Endothelial cell of hepatic sinusoid (primary cell): ENCODE results near the gene TMEM9.

Experiments used
- in situ Hi-C: cut with HindIII; loops from 2 replicates; pipeline ENCODE4 v1.10.0; 2017; ENCODE audit warnings: low sequenced_read_pairs

The TMEM9 gene

GRCh38 chr1:201154389-201155165 lies at the start of gene TMEM9:
Gene TMEM9 (minus strand): TSS chr1:201154474. CDS start chr1:201153923, 551 bp downstream.
- in situ Hi-C loops = loop anchor here (5.0 kb wide), 3 partner anchors 37 to 73 kb away; no protein-coding TSS in a partner anchor

- in situ Hi-C loops = loop anchor here (5.0 kb wide), 1 partner anchor 41 kb away; no protein-coding TSS in a partner anchor
Observed at GRCh38 chr1:201198598-201198997, 44.3 kb upstream of the TMEM9 start.

DNA sequence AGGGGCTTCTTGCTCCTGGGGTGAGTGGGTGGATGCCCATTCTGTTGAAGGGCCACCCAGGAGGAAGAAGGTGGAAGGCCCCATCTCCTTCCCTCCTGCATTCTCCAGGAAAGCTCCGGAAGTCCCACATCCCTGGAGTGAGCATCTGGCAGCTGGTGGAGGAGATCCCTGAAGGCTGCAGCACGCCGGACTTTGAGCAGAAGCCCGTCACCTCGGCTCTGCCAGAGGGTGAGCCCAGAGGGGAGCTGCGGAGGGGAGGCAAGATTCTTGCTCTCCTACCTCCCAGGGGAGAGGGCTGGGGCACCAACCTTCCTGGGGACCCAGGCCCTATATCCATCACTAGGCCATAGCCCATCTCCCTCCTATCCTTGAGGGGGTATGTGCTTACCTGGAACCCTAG lies 39.8 kb upstream of the TMEM9 start:
- in situ Hi-C loops = no loop called here

- in situ Hi-C loops = no loop called here
Observed at GRCh38 chr1:201192261-201192788, 38.1 kb upstream of the TMEM9 start.

GRCh38 chr1:201191653-201192260 lies 37.5 kb upstream of the TMEM9 start:
- in situ Hi-C loops = no loop called here

GRCh38 chr1:201190624-201191051 lies 36.4 kb upstream of the TMEM9 start, which contains the start of gene IGFN1:
Gene IGFN1 (plus strand): TSS chr1:201190824. CDS start chr1:201193294, 2,470 bp downstream.
- in situ Hi-C loops = no loop called here

- in situ Hi-C loops = no loop called here
Observed at GRCh38 chr1:201190005-201190404, 35.7 kb upstream of the TMEM9 start.

DNA sequence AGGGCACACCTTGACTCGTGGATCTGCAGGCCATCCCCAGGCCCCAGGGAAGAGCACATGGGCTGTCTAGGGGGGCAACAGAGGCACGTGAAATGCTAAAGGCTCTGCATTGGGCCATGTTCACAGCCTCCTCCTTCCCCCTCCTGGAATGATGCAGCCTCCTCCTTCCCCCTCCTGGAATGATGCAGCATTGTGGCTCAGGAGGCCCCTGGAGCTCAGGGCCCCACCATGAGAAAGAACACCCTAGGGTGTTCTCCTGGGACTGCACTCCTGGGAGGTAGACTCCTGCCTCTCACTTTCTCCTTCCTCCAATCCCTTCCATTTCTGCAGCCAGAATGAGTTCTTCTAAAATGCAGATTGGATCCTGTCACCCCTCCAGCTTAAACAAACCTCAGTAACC lies 34.8 kb upstream of the TMEM9 start:
- in situ Hi-C loops = no loop called here

DNA sequence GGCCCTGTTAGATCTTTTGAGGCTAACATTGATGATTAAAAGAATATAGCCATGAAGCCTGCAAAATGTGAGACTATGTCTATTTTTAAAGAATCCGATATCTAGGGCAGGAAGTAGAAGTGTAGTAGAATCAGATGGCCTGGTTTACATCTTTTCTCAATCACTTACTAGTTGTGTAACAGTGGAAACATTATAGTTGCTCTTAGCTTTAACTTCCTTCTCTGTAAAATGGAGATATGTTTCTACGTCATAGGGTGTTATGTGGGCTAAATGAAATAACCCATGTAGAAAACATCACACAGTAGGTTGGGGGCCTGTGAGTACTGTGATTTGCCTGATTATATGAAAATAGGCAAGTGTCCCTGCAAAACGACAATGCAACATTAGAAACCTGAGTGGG lies 31.9 kb upstream of the TMEM9 start:
- in situ Hi-C loops = no loop called here

DNA sequence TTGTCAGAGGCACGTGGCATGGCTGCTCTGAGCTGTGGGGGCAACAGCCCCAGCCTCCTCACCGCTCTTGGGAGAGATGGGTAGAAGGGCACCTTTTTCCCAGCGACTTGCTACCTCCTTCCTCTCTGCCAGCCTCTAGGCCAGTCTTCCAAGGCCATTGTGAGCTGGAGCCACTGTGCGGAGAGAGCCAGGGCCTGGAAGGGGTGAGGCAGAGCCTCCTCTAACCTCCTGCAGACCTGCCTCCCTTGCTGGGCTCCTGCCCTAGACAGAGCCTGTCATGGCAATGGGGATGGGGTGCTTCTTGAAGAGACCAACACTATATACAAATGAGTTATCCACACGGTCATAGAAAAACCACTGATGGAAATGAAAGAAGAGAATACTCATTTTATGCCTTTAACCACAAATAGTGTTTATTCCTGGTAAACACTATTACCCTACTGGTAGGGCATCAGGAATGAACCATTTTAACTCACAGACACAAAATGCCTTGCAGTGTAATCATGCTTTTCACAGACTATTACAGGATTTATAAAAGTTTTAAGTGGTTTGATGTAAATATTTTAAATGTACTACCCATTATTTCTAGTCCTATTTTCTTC lies 31.4 kb upstream of the TMEM9 start:
- in situ Hi-C loops = no loop called here

DNA sequence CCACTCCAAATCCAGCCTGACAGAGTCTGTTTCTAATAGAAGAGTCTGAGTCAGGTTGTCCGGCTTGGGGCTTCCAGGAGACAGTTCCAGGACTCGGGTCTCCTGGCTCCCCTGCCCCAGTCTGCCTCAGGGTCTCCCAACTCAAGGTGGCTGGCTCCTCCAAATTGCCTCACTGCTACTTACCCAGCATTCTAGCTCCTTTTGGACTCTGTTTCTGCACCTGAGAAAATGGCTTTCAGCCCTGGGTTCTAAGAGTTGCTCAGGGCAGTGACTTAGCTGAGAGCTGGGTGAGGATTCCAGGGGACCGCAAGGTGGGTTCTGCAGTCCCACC lies 30.8 kb upstream of the TMEM9 start:
- in situ Hi-C loops = no loop called here

- in situ Hi-C loops = loop anchor here (5.0 kb wide), 2 partner anchors 43 to 83 kb away; no protein-coding TSS in a partner anchor
Observed at GRCh38 chr1:201184307-201185122, 30.2 kb upstream of the TMEM9 start.

DNA sequence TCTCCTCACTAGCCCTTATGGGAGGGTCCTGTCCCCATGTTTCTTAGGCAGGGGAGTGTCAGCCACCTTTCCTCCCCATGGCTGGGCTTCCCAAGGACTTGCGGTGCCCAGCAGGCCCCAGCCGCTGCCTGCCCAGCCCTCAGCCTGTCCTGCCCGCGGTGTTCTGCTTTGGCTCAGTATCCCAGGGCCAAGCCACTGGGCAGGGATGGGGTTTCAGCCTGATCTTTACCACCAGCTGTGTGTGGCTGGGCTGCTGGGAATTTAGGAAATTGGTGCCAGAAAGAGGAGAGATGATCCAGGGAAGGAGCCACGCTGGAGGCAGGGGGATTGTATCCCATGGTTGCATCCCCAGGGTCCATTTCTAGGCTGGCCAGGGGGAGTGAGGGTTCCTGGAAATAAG lies 29.5 kb upstream of the TMEM9 start:
- in situ Hi-C loops = loop anchor here (5.0 kb wide), 2 partner anchors 44 to 84 kb away; no protein-coding TSS in a partner anchor

DNA sequence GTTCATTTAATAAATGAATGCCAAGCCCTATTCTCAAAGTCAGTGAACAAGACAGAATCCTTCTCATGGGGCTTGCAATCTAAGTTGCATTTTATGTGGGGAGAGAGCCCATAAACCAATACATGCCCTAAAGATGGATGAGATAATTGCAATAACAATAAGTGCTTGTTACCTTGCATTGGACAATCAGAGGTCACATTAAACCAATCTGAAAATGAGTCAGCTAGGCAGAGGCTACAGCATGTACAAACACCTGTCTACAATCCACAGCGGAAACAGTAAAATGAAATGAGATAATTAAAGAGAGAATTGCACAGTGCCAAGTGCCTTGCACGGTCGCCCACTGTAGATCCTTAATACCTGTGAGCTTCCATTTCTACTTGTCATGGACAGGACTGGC lies 28.9 kb upstream of the TMEM9 start:
- in situ Hi-C loops = loop anchor here (5.0 kb wide), 2 partner anchors 44 to 84 kb away; no protein-coding TSS in a partner anchor

GRCh38 chr1:201181726-201182125 lies 27.5 kb upstream of the TMEM9 start:
- in situ Hi-C loops = loop anchor here (5.0 kb wide), 2 partner anchors 46 to 86 kb away; no protein-coding TSS in a partner anchor

- in situ Hi-C loops = loop anchor here (5.0 kb wide), 2 partner anchors 46 to 86 kb away; no protein-coding TSS in a partner anchor
Observed at GRCh38 chr1:201181323-201181722, 27.0 kb upstream of the TMEM9 start.

- in situ Hi-C loops = loop anchor here (5.0 kb wide), 2 partner anchors 46 to 86 kb away; no protein-coding TSS in a partner anchor
Observed at GRCh38 chr1:201180901-201181300, 26.6 kb upstream of the TMEM9 start.

DNA sequence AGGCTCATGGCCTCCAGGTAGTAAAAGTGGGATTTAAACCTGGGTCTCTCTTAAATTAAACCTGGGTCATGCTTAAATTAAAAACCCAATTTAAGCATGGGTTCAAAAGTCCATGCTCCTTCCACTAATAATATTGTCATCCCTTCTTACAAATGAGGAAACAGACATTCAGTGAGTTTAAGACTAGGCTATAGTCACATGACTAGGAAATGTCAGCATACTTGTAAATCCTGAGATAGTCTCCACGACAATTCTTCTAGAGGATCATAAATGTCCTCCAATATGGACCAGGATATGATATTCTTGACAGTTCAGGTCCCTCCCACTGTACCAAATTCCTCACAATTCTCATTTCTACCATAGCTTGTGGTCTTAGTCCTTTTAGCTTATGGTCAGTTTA lies 25.9 kb upstream of the TMEM9 start:
- in situ Hi-C loops = loop anchor here (5.0 kb wide), 2 partner anchors 47 to 87 kb away; no protein-coding TSS in a partner anchor

DNA sequence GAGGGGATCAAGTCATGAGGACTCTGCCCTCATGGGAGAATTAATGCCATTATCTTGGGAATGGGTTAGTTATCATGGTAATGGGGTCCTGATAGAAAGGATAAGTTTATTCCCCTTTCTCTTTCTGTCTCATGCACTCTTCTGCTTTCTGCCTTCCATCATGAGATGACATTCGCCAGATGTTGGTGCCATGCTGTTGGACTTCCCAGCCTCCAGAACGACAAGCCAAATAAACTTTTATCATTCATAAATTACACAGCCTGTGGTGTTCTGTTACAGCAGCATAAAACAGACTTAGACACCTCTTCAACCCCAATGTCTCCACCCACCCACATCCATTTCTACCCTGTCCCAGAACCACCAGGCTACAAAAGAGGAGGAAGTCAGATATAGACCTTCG lies 24.4 kb upstream of the TMEM9 start:
- in situ Hi-C loops = no loop called here

- in situ Hi-C loops = no loop called here
Observed at GRCh38 chr1:201176940-201177339, 22.7 kb upstream of the TMEM9 start.
